ENCODE results near the gene IQGAP1. TPM values are rescaled to one million over a fixed set of nuclear protein-coding genes. Genes with fewer than 3 reads are reported as not detected.

The IQGAP1 gene
- total RNA-seq, 6 experiments from 2014 or later = 12.2 to 43.7 (median 26.3) TPM

DNA sequence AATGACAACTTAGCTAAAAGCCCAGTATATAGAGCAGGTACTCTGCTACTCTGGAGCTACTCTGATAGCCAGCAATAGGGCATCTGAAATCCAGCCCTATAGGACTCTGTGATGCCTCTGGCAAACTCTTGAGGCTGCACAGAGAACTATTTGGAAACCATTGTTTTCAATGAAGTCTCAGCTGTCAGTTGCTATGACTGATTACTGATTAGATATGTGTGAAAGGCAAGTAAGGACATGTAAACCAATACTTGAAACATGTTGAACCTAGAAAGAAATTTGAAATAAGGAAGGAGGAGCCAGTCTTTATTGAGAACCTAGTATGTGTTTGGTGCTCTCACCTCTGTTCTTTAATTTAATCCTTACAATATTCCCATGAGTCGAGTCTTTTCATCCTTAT, 101.5 kb downstream of the IQGAP1 start:
- peaks cover 0 to 48% (median 20%) of the 10 kb centered on the region in 4 donors for H3K36me3 ChIP-seq
- intact Hi-C loops (cut with DNase I) = no loop called here

DNA sequence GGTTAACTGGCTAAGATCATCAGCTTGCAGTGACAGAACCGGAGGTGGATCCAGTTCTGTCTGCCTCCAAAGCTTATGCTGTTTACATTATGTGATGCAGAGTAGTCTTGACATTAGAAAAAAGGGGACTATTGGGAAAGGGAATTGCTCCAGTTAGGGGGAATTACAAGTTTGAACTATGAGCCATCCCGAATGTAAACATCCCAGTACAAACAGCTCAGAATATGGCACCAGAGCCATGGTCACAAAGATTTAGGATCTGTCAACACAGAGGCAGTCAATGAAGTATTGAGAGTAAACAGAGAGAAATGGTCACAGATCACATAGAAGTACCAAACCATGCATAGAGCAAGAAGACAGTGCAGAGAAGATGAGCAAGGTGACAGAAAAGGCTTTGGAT, 101.9 kb downstream of the IQGAP1 start:
- no peaks in the 10 kb centered on the region for H3K27me3 ChIP-seq
- no peaks in the 10 kb centered on the region for H3K9me3 ChIP-seq
- no peak overlapping the region for H3K4me3 ChIP-seq
- peak in 2 of 4 donors; percentile 72 to 78 for ATAC-seq
- intact Hi-C loops (cut with DNase I) = no loop called here
- no peak for TF ChIP-seq POLR2A (IDR thresholded peaks at IDR 0.05)
- TF ChIP-seq, protein P1, sequence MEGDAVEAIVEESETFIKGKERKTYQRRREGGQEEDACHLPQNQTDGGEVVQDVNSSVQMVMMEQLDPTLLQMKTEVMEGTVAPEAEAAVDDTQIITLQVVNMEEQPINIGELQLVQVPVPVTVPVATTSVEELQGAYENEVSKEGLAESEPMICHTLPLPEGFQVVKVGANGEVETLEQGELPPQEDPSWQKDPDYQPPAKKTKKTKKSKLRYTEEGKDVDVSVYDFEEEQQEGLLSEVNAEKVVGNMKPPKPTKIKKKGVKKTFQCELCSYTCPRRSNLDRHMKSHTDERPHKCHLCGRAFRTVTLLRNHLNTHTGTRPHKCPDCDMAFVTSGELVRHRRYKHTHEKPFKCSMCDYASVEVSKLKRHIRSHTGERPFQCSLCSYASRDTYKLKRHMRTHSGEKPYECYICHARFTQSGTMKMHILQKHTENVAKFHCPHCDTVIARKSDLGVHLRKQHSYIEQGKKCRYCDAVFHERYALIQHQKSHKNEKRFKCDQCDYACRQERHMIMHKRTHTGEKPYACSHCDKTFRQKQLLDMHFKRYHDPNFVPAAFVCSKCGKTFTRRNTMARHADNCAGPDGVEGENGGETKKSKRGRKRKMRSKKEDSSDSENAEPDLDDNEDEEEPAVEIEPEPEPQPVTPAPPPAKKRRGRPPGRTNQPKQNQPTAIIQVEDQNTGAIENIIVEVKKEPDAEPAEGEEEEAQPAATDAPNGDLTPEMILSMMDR (IDR thresholded peaks at IDR 0.05) = no peak
- H3K36me3 ChIP-seq = peaks cover 0 to 49% (median 21%) of the 10 kb centered on the region in 4 donors
- 61% methylated on average over 2 of the region's 2 CpGs for WGBS (ENCODE audit: insufficient coverage, low coverage, low lambda C conversion rate, missing lambda C conversion rate)
- no peak overlapping the region for H3K27ac ChIP-seq
- no peak for DNase-seq
- no peaks in the 10 kb centered on the region for H3K4me1 ChIP-seq

More for the DNA sequence above, 101.5 kb downstream of the IQGAP1 start:
- no peaks in the 10 kb centered on the region for H3K4me1 ChIP-seq
- WGBS (ENCODE audit: insufficient coverage, low coverage, low lambda C conversion rate, missing lambda C conversion rate) = 80% methylated on average over 1 of the region's 1 CpG
- no peaks in the 10 kb centered on the region for H3K27me3 ChIP-seq
- H3K9me3 ChIP-seq = no peaks in the 10 kb centered on the region
- DNase-seq (no peak), ATAC-seq (no peak)
- H3K27ac ChIP-seq = no peak overlapping the region
- no peak overlapping the region for H3K4me3 ChIP-seq
- no peak for TF ChIP-seq POLR2A (IDR thresholded peaks at IDR 0.05)
- TF ChIP-seq, protein P1 (IDR thresholded peaks at IDR 0.05) = no peak

DNA sequence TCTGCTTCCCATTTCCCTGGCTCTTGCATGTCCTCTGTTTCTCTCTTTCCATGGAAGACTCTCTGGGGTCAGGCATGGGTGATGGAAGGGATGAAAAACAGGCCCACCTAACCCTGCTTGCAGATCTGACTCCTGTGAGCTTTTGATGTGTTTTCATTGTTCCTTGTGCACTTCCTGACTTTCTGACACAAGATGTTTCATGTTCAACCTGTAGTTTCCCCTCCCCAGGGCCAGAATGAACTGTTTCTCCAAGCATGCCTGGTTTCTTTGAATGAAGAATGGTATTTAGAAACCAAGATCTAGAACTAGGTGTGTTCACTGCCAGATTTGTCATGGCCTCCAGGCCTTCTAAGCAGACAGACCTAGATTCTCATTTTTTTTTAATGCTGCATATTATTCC, 105.6 kb downstream of the IQGAP1 start:
- H3K27ac ChIP-seq = no peak overlapping the region
- intact Hi-C loops (cut with DNase I) = no loop called here
- H3K27me3 ChIP-seq = no peaks in the 10 kb centered on the region
- no peak overlapping the region for H3K4me3 ChIP-seq
- H3K9me3 ChIP-seq = no peaks in the 10 kb centered on the region
- no peak for TF ChIP-seq POLR2A (IDR thresholded peaks at IDR 0.05)
- TF ChIP-seq, protein P1 (IDR thresholded peaks at IDR 0.05) = no peak
- DNase-seq (no peak), ATAC-seq (no peak)
- peaks cover 0 to 53% (median 16%) of the 10 kb centered on the region in 4 donors for H3K36me3 ChIP-seq
- H3K4me1 ChIP-seq = no peaks in the 10 kb centered on the region

DNA sequence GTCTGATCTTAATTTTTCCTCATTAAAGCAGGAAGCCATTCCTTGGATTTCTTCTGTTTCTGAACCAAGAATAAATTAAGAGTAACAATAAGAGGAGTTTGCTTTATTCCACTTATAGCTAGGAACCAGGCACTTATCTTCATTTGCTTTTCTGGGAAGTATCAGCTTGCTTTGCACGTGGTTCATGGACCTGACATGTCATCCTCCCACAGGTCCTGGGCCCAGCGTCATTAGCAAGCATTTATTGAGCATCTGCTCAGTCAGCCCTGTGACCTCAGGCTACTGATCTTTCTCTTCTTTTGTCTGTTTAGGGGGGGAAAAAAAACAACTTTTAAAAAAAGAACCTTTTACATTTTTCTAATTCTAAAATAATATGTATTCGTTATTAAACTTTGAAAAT, 107.0 kb downstream of the IQGAP1 start:
- no peak for DNase-seq
- no peak for TF ChIP-seq POLR2A (IDR thresholded peaks at IDR 0.05)
- TF ChIP-seq, protein P1 (IDR thresholded peaks at IDR 0.05) = no peak

DNA sequence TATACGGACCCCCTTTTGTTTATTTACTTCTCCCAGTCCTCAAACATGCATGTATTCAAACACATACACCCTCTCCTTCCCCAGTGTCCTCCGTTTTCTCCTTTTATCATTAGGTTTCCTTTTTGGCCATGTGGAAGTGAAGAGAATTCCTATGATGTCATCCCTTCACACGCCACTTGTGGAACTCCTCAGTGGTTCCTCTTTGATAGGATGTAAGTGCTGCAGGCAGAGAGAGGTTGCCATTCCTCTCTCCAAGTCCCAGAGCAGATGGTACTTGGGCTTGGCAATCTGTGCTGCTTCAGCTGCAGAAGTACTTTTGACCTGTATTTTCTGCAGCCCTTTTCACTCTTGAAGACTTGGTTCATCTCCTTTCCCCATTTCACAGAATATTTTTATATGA, 108.7 kb downstream of the IQGAP1 start:
- Histone ChIP-seq H3K4me3 (no peak overlapping the region), H3K36me3 (peaks cover 0 to 73% (median 11%) of the 10 kb centered on the region in 4 donors), H3K27me3 (no peaks in the 10 kb centered on the region), H3K27ac (no peak overlapping the region), H3K9me3 (no peaks in the 10 kb centered on the region), H3K4me1 (no peaks in the 10 kb centered on the region)
- no peak for TF ChIP-seq POLR2A (IDR thresholded peaks at IDR 0.05)
- TF ChIP-seq, protein P1 (IDR thresholded peaks at IDR 0.05) = no peak
- DNase-seq (no peak), ATAC-seq (peak in 1 of 4 donors; percentile 28)
- intact Hi-C loops (cut with DNase I) = no loop called here
- whole genome bisulfite sequencing (ENCODE audit: insufficient coverage, low coverage, low lambda C conversion rate, missing lambda C conversion rate) = 53% methylated on average over 3 of the region's 3 CpGs

More for the DNA sequence above, 107.0 kb downstream of the IQGAP1 start:
- 83% methylated on average over 3 of the region's 3 CpGs for WGBS (ENCODE audit: insufficient coverage, low coverage, low lambda C conversion rate, missing lambda C conversion rate)
- Histone ChIP-seq H3K4me1 (no peaks in the 10 kb centered on the region), H3K27ac (no peak overlapping the region), H3K4me3 (no peak overlapping the region), H3K9me3 (no peaks in the 10 kb centered on the region), H3K36me3 (peaks cover 0 to 66% (median 13%) of the 10 kb centered on the region in 4 donors), H3K27me3 (no peaks in the 10 kb centered on the region)
- no peak for ATAC-seq
- intact Hi-C loops (cut with DNase I) = no loop called here
